Liver (tissue), 9 donors: Measurements from ENCODE around the gene SASH1. TPM values are rescaled to one million over a fixed set of nuclear protein-coding genes. Genes with fewer than 3 reads are reported as not detected.
"Not testable (repeated sequence)": the region's sequence is repeated elsewhere in the genome, so short reads cannot be mapped to it uniquely, and the experiment has no call there.

Experiments used
- DNase-seq: peaks from one replicate; pipeline ENCODE4 v3.0.0-alpha.2; 2017; ENCODE audit warnings: low spot score
- H3K27ac ChIP-seq, 2 donors: one replicate each; pipeline ENCODE4 v1.7.0; 2013; ENCODE audit warnings: inconsistent platforms in 2 of 2, low read length in 2 of 2, control low read depth in 1 of 2, low read depth in 1 of 2, mild to moderate bottlenecking in 1 of 2
- H3K27me3 ChIP-seq, 4 donors: one replicate each; pipeline versions ENCODE4 v1.6.1 to v1.7.0; 2013; ENCODE audit warnings: low read length in 3 of 4, inconsistent platforms in 1 of 4, mild to moderate bottlenecking in 1 of 4, moderate library complexity in 1 of 4; ENCODE audit not compliant: control insufficient read depth in 4 of 4, insufficient read depth in 4 of 4
- H3K36me3 ChIP-seq, 4 donors: one replicate each; pipeline versions ENCODE4 v1.6.1 to v1.7.0; 2013; ENCODE audit warnings: low read length in 3 of 4, mild to moderate bottlenecking in 3 of 4, low read depth in 1 of 4, moderate library complexity in 1 of 4; ENCODE audit not compliant: control insufficient read depth in 4 of 4, insufficient read depth in 3 of 4
- H3K4me1 ChIP-seq, 4 donors: one replicate each; pipeline versions ENCODE4 v1.6.1 to v1.7.0; 2013; ENCODE audit warnings: low read length in 3 of 4, mild to moderate bottlenecking in 3 of 4, moderate library complexity in 1 of 4; ENCODE audit not compliant: control insufficient read depth in 4 of 4, insufficient read depth in 4 of 4
- H3K4me3 ChIP-seq, 3 donors: one replicate each; pipeline versions ENCODE4 v1.6.1 to v1.7.0; 2013; ENCODE audit warnings: low read length in 3 of 3, control low read depth in 1 of 3, low read depth in 1 of 3, mild to moderate bottlenecking in 1 of 3
- H3K9ac ChIP-seq, 2 donors: one replicate each; pipeline ENCODE4 v1.7.0; 2013; ENCODE audit warnings: low read length in 2 of 2, mild to moderate bottlenecking in 2 of 2, moderate library complexity in 2 of 2, control low read depth in 1 of 2, low read depth in 1 of 2
- H3K9me3 ChIP-seq, 4 donors: one replicate each; pipeline versions ENCODE4 v1.6.1 to v1.7.0; 2013; ENCODE audit warnings: low read length in 3 of 4; ENCODE audit not compliant: control insufficient read depth in 4 of 4
- EGR1 ChIP-seq, 2 donors: IDR thresholded peaks; 2 replicates each; pipeline ENCODE4 v1.6.1; 2016 to 2018; ENCODE audit warnings: antibody characterized with exemption in 2 of 2, low read depth in 2 of 2
- FOXA1 ChIP-seq: IDR thresholded peaks from 2 replicates; pipeline ENCODE4 v1.6.1; 2016; ENCODE audit warnings: antibody characterized with exemption
- FOXA2 ChIP-seq: IDR thresholded peaks from 2 replicates; pipeline ENCODE4 v1.6.1; 2016; ENCODE audit warnings: antibody characterized with exemption
- HNF4A ChIP-seq, 2 donors: conservative IDR thresholded peaks; 2 replicates each; pipeline ENCODE4 v1.6.1; 2016; ENCODE audit warnings: antibody characterized with exemption in 2 of 2, mild to moderate bottlenecking in 2 of 2
- HNF4G ChIP-seq: IDR thresholded peaks from 2 replicates; pipeline ENCODE4 v1.6.1; 2016; ENCODE audit warnings: antibody characterized with exemption
- JUND ChIP-seq, 2 donors: IDR thresholded peaks; 2 replicates each; pipeline ENCODE4 v1.6.1; 2016; ENCODE audit warnings: antibody characterized with exemption in 2 of 2
- NR2F2 ChIP-seq: IDR thresholded peaks from 2 replicates; pipeline ENCODE4 v1.6.1; 2016; ENCODE audit warnings: antibody characterized with exemption
- RAD21 ChIP-seq, 2 donors: IDR thresholded peaks; 2 replicates each; pipeline ENCODE4 v1.6.1; 2016; ENCODE audit warnings: antibody characterized with exemption in 2 of 2, mild to moderate bottlenecking in 2 of 2
- REST ChIP-seq: IDR thresholded peaks from 2 replicates; pipeline ENCODE4 v1.6.1; 2016; ENCODE audit warnings: antibody characterized with exemption, mild to moderate bottlenecking
- RXRA ChIP-seq, 2 donors: IDR thresholded peaks; 2 replicates each; pipeline ENCODE4 v1.6.1; 2017 to 2018; ENCODE audit warnings: antibody characterized with exemption in 2 of 2, mild to moderate bottlenecking in 1 of 2
- SP1 ChIP-seq: IDR thresholded peaks from 2 replicates; pipeline ENCODE4 v1.6.1; 2018; ENCODE audit warnings: antibody characterized with exemption, mild to moderate bottlenecking
- TAF1 ChIP-seq: conservative IDR thresholded peaks from 2 replicates; pipeline ENCODE4 v1.6.1; 2016; ENCODE audit warnings: antibody characterized with exemption, mild to moderate bottlenecking
- YY1 ChIP-seq: IDR thresholded peaks from 2 replicates; pipeline ENCODE4 v1.6.1; 2016; ENCODE audit warnings: antibody characterized with exemption, mild to moderate bottlenecking
- ZBTB33 ChIP-seq: IDR thresholded peaks from 2 replicates; pipeline ENCODE4 v1.6.1; 2016; ENCODE audit warnings: antibody characterized with exemption
- WGBS: extraction: QIAGEN DNeasy Blood & Tissue Kit; methylation state at CpG from one replicate; pipeline ENCODE4 v1.1.7; 2013; 5-methylcytosine and 5-hydroxymethylcytosine counted together
- polyA plus RNA-seq, 2 donors: library from polyadenylated mRNA; stranded (reverse) in 1 of 2; unstranded in 1 of 2; fragments of 200-250 nt in 1 of 2; fragments of >200 nt in 1 of 2; fragmentation: Nextera tagmentation in 1 of 2; extraction: Ambion mirVana in 1 of 2; gene quantifications; one replicate each; pipeline versions ENCODE4 v1.2.1 to v1.2.3, GENCODE V29; 2013 to 2015
- total RNA-seq, 2 donors: library from RNA; depleted of rRNA; stranded (reverse); fragments of >200 nt; gene quantifications; one replicate each; pipeline ENCODE4 v1.2.3, GENCODE V29; 2014
- TF ChIP-seq, protein P1 (sequence below): IDR thresholded peaks from 2 replicates; pipeline ENCODE4 v1.6.1; 2016; ENCODE audit warnings: antibody characterized with exemption
- TF ChIP-seq, protein P2 (sequence below): IDR thresholded peaks from 2 replicates; pipeline ENCODE4 v1.6.1; 2016; ENCODE audit warnings: antibody characterized with exemption
- TF ChIP-seq, protein P3 (sequence below): fragments of 150-350 bp; IDR thresholded peaks from 2 replicates; pipeline ENCODE4 v1.5.1; 2017; ENCODE audit warnings: improper control_type of control experiment, low read depth, low read length; ENCODE audit not compliant: missing input control
- donor health status: healthy.
- donor health status: healthy.
- donor health status: healthy.
- donor health status: healthy.
- donor health status: healthy.

SASH1 gene
- total and polyA plus RNA-seq, 4 donors: 3.5 to 16.4 (median 7.6) TPM

DNA sequence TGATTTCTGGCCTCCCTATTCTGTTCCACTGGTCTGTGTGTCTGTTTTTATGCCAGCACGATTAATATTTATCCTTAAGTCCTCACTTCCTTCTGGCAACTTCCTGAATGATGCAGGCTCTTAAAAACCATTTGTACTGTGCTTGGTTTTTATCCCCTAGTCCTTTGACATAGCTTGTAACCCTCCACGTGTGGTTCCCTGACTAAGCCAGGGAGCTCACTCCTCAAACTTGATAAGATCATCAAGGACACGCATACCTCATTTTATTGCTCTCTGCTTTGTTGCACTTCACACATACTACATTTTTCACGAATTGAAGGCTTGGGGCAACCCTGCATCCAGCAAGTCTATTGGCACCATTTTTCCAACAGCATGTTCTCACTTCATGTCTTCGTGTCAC, 237.8 kb downstream of the SASH1 start:
- Histone ChIP-seq H3K4me1 (no peaks in the 10 kb centered on the region), H3K9ac (no peak overlapping the region), H3K27ac (no peak overlapping the region), H3K9me3 (peaks cover 0 to 2% (median 0%) of the 10 kb centered on the region in 4 donors), H3K36me3 (no peaks in the 10 kb centered on the region), H3K4me3 (no peak overlapping the region), H3K27me3 (peaks cover 0 to 4% (median 0%) of the 10 kb centered on the region in 4 donors)
- no peak for DNase-seq
- 71% methylated on average over 5 of the region's 5 CpGs for WGBS
- TF ChIP-seq TAF1: no peak
- TF ChIP-seq SP1: no peak
- TF ChIP-seq, protein P1, sequence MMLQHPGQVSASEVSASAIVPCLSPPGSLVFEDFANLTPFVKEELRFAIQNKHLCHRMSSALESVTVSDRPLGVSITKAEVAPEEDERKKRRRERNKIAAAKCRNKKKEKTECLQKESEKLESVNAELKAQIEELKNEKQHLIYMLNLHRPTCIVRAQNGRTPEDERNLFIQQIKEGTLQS: no peak
- TF ChIP-seq, protein P2, sequence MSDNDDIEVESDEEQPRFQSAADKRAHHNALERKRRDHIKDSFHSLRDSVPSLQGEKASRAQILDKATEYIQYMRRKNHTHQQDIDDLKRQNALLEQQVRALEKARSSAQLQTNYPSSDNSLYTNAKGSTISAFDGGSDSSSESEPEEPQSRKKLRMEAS: no peak
- no peak for TF ChIP-seq FOXA2
- no peak for TF ChIP-seq HNF4A (conservative IDR thresholded peaks at IDR 0.05)
- TF ChIP-seq HNF4G: no peak
- TF ChIP-seq RAD21 (IDR thresholded peaks at IDR 0.05): no peak
- no peak for TF ChIP-seq REST
- TF ChIP-seq EGR1 (IDR thresholded peaks at IDR 0.05; ENCODE audit: low read depth in 2 of 2): no peak
- no peak for TF ChIP-seq YY1
- no peak for TF ChIP-seq ZBTB33
- TF ChIP-seq JUND (IDR thresholded peaks at IDR 0.05): no peak
- TF ChIP-seq, protein P3, sequence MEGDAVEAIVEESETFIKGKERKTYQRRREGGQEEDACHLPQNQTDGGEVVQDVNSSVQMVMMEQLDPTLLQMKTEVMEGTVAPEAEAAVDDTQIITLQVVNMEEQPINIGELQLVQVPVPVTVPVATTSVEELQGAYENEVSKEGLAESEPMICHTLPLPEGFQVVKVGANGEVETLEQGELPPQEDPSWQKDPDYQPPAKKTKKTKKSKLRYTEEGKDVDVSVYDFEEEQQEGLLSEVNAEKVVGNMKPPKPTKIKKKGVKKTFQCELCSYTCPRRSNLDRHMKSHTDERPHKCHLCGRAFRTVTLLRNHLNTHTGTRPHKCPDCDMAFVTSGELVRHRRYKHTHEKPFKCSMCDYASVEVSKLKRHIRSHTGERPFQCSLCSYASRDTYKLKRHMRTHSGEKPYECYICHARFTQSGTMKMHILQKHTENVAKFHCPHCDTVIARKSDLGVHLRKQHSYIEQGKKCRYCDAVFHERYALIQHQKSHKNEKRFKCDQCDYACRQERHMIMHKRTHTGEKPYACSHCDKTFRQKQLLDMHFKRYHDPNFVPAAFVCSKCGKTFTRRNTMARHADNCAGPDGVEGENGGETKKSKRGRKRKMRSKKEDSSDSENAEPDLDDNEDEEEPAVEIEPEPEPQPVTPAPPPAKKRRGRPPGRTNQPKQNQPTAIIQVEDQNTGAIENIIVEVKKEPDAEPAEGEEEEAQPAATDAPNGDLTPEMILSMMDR: no peak
- no peak for TF ChIP-seq NR2F2
- no peak for TF ChIP-seq FOXA1
- no peak for TF ChIP-seq RXRA (IDR thresholded peaks at IDR 0.05)

DNA sequence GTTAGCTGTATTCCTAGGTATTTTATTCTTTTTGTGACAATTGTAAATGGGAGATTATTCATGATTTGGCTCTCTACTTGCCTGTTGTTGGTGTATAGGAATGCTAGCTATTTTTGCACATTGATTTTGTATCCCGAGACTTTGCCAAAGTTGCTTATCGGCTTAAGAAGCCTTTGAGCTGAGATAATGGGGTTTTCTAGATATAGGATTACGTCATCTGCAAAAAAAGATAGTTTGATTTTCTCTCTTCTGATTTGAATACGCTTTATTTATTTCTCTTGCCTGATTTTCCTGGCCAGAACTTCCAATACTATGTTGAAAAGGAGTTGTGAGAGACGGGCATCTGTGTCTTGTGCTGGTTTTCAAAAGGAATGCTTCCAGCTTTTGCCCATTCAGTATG, 241.0 kb downstream of the SASH1 start:
- H3K4me1 ChIP-seq: no peaks in the 10 kb centered on the region
- DNase-seq: no peak
- no peaks in the 10 kb centered on the region for H3K27me3 ChIP-seq
- WGBS: 85% methylated on average over 5 of the region's 5 CpGs
- H3K9ac ChIP-seq: no peak overlapping the region
- H3K4me3 ChIP-seq: no peak overlapping the region
- no peak overlapping the region for H3K27ac ChIP-seq
- H3K36me3 ChIP-seq: no peaks in the 10 kb centered on the region
- H3K9me3 ChIP-seq: peaks cover 0 to 2% (median 0%) of the 10 kb centered on the region in 4 donors
- TF ChIP-seq, protein P2: no peak
- TF ChIP-seq, protein P1: no peak
- TF ChIP-seq JUND (IDR thresholded peaks at IDR 0.05) (no peak), SP1 (no peak), REST (no peak), FOXA2 (no peak), HNF4A (conservative IDR thresholded peaks at IDR 0.05) (no peak), RAD21 (IDR thresholded peaks at IDR 0.05) (no peak)

- 79% methylated on average over 1 of the region's 1 CpG for WGBS
- not testable (repeated sequence) for H3K27me3 ChIP-seq, H3K27ac ChIP-seq, H3K4me1 ChIP-seq, DNase-seq, H3K9me3 ChIP-seq, H3K4me3 ChIP-seq, H3K9ac ChIP-seq, H3K36me3 ChIP-seq
Observed at GRCh38 chr6:148585641-148586040, 243.0 kb downstream of the SASH1 start.
